IPS-NIHi7 (cell line): ENCODE data around the gene ADGRD1.
"Not testable (repeated sequence)": the region's sequence is repeated elsewhere in the genome, so short reads cannot be mapped to it uniquely, and the experiment has no call there.

Experiments used
- DNase-seq: peaks from one replicate; pipeline ENCODE4 v3.0.0; 2012; ENCODE audit warnings: mixed read lengths; ENCODE audit errors: extremely low spot score

Gene ADGRD1

DNA sequence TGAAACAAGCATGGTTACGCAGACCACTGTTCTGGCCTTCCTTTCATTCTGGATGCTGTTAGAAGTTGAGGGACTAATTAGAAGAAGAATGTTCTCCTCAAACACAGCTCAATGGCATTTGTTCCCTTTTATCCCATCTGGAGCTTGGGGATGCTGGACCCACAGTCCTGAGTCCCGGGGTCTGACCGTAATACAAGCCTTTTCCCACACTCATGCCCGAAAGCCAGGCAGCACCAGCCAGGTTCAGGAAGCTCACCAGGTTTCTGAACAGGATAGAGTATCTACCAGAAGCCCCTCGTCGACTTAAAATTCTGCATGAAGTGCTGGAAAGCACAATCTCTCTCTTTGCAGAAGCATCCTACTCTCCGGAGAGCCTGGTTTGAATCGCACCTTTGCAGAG lies 165.6 kb downstream of the ADGRD1 start:
- not testable (repeated sequence) for DNase-seq

- no peak for DNase-seq
Measured at GRCh38 chr12:131119936-131120335, 166.2 kb downstream of the ADGRD1 start.

GRCh38 chr12:131120831-131121271 lies 167.1 kb downstream of the ADGRD1 start:
- no peak for DNase-seq

DNA sequence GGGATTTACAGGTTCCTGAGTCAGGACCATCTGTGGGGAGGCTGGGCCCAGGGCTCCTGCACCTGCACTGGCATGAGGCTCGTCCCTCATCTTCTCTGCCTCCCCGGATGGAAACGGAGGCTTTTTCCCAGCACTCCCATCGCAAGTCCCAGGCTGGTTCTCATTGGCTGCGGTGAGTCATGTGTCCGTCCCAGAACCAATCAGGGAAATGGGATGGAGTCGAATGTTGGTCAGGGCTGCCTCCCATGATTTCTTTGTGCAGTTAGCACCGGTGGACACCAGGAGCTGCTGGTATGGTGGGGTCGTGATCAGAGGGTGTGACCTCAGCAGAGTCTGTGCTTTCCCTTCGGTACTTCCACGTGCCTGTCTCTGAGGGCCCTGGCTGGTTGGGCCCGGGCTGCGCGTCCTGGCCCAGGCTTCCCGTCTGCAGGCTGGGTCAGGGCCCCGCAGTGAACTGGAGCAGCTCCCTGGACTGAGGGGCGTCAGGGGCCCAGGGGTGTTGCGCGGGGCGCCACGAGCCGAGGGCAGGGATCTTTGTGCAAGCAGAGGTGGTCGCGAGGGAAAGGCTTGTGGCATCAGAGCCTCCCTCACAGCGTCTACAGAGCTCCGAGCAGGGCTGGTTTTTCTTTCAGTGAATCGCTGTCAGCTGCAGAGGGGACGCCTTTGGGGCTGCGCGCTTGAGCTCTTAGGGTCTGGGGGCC lies 168.1 kb downstream of the ADGRD1 start:
- DNase-seq: no peak

DNA sequence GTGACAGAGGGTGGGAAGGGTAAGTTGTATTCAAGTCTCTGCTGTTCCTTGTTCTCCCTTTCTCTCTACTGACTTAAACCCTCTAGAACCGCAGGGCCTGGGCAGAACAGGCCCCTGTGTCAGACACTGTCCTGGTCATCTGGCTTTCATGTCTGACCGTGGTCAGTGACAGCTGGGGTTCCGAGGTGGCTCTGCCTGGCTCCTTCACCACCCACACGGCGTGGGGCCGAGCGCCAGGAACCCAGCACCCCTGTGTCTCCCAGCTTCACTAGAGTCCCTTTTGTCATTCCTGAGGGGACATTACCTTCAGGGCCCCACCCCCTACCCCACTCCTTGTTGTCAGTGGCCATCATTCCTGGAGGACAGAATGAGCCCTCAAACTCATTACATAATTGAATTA lies 168.9 kb downstream of the ADGRD1 start:
- no peak for DNase-seq

GRCh38 chr12:131123817-131124216 lies 170.1 kb downstream of the ADGRD1 start:
- no peak for DNase-seq

DNA sequence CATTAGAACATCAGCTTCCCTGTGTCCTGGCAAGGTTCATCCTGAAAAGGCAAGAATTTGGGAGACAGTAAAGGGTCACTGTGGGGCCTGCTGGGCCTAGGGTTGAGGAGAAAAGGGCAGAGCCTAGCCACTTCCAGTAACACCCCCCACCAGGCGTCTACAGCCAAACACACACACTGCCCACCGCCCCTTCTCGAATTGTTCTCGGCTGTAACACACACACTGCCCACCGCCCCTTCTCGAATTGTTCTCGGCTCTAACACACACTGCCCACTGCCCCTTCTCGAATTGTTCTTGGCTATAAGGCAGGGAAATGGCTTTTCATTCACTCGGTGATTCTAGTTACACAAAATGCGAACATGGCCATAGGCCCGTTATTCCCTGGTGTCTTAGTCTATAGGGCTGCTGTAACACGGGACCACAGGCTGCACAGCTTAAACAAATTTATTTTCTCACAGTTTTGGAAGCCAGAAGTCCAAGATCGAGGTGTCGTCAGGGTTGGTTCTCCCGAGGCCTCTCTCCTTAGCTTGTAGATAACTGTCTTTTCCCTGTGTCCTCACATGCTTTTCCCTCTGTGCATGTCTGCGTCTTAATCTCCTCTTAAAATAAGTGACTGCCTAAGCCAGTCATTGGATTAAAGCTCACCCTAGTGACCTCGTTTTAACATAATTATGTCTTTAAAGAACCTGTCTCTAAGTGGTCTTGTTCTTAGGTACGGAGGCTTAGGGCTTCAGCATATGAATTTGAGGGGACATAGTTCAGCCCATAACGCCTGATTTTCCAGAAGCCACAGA lies 171.0 kb downstream of the ADGRD1 start:
- no peak for DNase-seq

DNA sequence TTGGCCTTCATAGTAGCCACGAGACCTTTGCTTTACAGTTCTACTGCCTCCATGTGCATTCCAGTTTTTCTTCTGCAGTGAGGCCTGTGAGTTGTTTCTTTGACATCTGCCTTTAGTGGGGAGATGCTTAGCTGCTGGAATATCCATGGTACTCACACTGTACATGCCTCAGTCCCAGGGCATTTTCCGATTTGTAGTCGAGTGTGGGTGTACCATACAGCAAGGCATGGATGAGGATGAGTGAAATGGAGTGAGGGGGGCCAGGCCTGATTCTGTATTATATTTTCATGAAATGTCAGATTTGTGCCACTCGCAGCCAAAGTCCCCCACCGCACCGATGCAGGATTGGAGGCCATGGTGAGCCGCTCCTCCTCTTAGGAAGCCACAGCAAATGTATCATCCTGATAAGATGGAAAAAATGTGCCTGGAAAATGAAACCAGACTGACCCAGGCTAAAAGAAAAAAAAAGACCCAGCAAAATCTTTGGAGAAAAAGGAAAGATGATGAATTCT lies 173.0 kb downstream of the ADGRD1 start:
- DNase-seq: no peak

- no peak for DNase-seq
Measured at GRCh38 chr12:131128556-131128955, 174.8 kb downstream of the ADGRD1 start.

- not testable (repeated sequence) for DNase-seq
Measured at GRCh38 chr12:131128966-131129619, 175.4 kb downstream of the ADGRD1 start.

- DNase-seq: no peak
Measured at GRCh38 chr12:131129839-131130238, 176.1 kb downstream of the ADGRD1 start.

DNA sequence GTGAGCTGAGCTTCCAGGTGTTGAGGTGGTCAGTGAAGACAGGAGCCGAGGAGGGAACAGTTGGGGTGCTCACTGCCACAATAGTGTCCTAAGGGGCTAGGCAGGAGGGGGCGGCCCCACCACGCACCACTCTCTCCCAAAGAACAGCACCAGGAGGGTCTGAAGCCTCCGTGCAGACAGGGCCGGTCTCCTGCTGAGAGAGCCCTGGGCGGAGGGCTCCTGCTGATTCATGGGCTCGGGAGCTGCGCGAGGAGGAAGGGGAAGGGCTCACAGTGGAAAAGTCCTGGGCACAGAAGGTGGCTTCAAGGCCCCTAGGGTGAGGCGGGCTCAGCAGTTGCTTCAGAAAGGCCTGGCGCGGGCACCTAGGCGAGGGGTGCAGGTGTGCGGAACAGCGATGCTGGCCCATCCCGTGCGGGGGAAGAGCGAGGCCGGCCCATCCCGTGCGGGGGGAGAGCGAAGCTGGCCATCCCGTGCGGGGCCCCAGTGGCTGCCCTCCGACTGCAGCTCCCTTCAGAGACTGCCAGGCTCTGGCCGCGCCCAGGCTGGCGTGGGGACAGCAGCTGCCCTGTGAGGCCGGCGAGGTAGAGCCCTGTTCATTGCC lies 176.7 kb downstream of the ADGRD1 start:
- no peak for DNase-seq

DNA sequence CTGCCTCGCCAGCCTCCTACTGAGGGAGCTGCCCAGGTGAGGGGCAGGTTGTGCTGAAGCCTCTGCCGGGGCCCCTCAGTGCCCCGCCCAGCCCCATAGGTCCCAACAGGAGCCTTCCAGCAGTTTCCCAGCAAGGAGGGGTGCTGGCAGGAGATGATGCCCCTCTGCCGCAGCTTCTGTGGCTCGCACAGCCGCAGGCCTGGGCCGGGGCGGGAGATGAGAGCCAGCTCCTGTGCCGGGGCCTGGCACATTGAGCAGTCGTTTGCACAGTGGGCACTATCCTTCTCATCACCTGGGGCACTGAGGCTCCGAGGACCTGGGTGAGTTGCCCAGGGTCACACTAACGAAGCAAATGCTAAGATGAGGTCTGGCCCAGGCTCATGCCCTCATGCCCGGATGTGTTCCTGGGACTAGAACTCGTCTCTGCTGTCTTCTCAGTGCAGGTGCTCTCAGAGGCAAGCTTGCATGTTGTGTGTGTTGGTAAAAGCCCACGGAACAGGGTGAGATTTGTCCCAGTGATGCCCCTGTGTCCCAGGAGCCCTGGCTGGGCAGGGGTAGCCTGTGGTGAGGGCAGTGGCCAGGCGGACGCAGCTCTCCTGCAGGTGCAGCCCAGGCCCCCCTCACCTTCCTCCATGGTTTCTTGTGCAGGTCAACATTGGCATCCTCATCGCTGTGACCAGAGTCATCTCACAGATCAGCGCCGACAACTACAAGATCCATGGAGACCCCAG lies 177.5 kb downstream of the ADGRD1 start:
- no peak for DNase-seq

- no peak for DNase-seq
Measured at GRCh38 chr12:131131808-131132117, 178.1 kb downstream of the ADGRD1 start.

- peak; percentile 92 for DNase-seq
Measured at GRCh38 chr12:131132118-131132892, 178.6 kb downstream of the ADGRD1 start.

DNA sequence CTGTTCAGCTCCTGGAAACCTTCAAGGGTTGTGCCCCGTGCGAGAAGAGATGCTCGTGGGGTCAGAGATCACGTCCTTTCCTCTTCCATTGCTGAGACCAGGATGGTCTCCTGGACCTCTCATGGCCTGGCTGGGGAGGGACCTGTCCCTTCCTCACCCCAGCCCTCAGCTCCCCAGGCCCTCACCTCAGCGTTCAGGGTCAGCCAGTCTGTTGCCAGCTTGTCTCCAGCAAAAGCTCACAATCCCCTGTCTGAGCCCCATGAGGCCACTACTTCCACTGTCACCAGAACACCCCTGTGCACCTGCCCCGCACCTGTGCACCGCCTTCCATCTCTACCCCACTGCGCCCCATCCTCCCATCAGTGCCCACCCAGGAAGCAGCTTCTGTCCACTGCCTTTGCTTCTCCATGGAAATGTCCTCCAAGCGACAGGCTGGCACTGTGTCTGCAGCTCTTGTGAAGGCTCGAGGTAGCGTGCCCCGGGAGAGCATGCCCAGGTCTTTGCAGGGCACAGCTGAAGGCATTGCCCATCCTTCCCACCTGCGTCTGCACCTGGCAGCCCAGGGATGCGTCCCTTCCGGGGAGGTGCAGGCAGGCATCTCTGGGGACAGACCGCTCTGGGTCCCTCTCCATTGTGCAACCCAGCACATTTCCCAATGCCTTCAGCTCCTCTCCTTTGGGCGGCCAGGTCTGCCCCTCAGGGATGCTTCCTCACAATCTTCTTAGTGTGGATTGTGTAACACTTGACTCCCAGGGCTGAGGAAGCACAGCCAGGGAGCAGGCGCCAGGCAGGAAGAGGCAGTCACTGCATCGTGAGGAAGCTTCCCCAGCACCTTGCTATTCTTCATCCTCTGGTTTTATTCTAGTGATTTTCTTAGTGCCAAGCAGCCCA lies 179.6 kb downstream of the ADGRD1 start:
- no peak for DNase-seq

- no peak for DNase-seq
Measured at GRCh38 chr12:131133994-131134393, 180.3 kb downstream of the ADGRD1 start.

- DNase-seq: no peak
Measured at GRCh38 chr12:131134523-131135310, 181.0 kb downstream of the ADGRD1 start.

- DNase-seq: no peak
Measured at GRCh38 chr12:131135311-131135785, 181.6 kb downstream of the ADGRD1 start.
